ENCODE data around the gene STPG2.
"Not testable (repeated sequence)": the region's sequence is repeated elsewhere in the genome, so short reads cannot be mapped to it uniquely, and the experiment has no call there.

Gene STPG2

GRCh38 chr4:97558204-97558778, 585.0 kb downstream of the STPG2 start:
- H3K4me3 Mint-ChIP-seq: no peak overlapping the region
- DNase-seq (ENCODE audit: low spot score in 2 of 2) (no peak), ATAC-seq (ENCODE audit: low read depth) (no peak)
- H3K27ac Mint-ChIP-seq: no peak overlapping the region
- H3K9me3 Mint-ChIP-seq: peaks cover 4% of the 10 kb centered on the region
- no peaks in the 10 kb centered on the region for H3K4me1 Mint-ChIP-seq
- H3K27me3 Mint-ChIP-seq: no peaks in the 10 kb centered on the region
- no peaks in the 10 kb centered on the region for H3K36me3 Mint-ChIP-seq

GRCh38 chr4:97550637-97551036, 592.6 kb downstream of the STPG2 start:
- not testable (repeated sequence) for H3K9me3 Mint-ChIP-seq; DNase-seq (ENCODE audit: low spot score in 2 of 2); H3K36me3 Mint-ChIP-seq; H3K27ac Mint-ChIP-seq; H3K4me3 Mint-ChIP-seq; ATAC-seq (ENCODE audit: low read depth); H3K4me1 Mint-ChIP-seq; H3K27me3 Mint-ChIP-seq

- no peaks in the 10 kb centered on the region for H3K27me3 Mint-ChIP-seq
- H3K36me3 Mint-ChIP-seq: no peaks in the 10 kb centered on the region
- H3K4me3 Mint-ChIP-seq: no peak overlapping the region
- DNase-seq (ENCODE audit: low spot score in 2 of 2) (no peak), ATAC-seq (ENCODE audit: low read depth) (no peak)
- no peak overlapping the region for H3K27ac Mint-ChIP-seq
- no peaks in the 10 kb centered on the region for H3K4me1 Mint-ChIP-seq
- H3K9me3 Mint-ChIP-seq: peaks cover 3% of the 10 kb centered on the region
These were observed 594.2 kb downstream of the STPG2 start for GRCh38 chr4:97548943-97549583.

GRCh38 chr4:97548186-97548585, 595.1 kb downstream of the STPG2 start:
- DNase-seq (ENCODE audit: low spot score in 2 of 2): no peak
- H3K36me3 Mint-ChIP-seq: no peaks in the 10 kb centered on the region
- peaks cover 3% of the 10 kb centered on the region for H3K9me3 Mint-ChIP-seq
- no peaks in the 10 kb centered on the region for H3K27me3 Mint-ChIP-seq
- H3K27ac Mint-ChIP-seq: no peak overlapping the region
- no peak for ATAC-seq (ENCODE audit: low read depth)
- H3K4me3 Mint-ChIP-seq: no peak overlapping the region
- no peaks in the 10 kb centered on the region for H3K4me1 Mint-ChIP-seq

- no peaks in the 10 kb centered on the region for H3K27me3 Mint-ChIP-seq
- no peaks in the 10 kb centered on the region for H3K4me1 Mint-ChIP-seq
- no peaks in the 10 kb centered on the region for H3K9me3 Mint-ChIP-seq
- no peak overlapping the region for H3K27ac Mint-ChIP-seq
- ATAC-seq (ENCODE audit: low read depth) (no peak), DNase-seq (ENCODE audit: low spot score in 2 of 2) (no peak)
- H3K4me3 Mint-ChIP-seq: no peak overlapping the region
- H3K36me3 Mint-ChIP-seq: no peaks in the 10 kb centered on the region
These were observed 611.9 kb downstream of the STPG2 start for GRCh38 chr4:97531351-97531750.

DNA sequence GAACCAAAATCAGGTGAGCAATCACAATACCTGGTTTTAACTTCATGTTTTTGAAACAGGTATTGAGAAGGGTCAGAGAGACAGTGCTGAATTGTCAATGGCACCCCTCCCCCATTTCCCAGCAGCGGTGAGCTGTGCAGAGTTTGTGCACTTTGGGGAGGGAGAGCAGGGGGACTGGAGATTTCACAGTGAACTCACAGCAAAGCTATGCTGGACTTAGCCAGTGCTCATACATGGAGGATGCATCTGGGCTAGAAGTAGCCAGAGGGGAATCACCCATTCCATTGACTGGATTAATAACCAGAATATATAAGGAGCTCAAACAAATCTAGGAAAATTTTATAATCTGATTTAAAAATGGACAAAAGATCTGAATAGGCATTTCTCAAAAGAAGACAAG, 612.6 kb downstream of the STPG2 start:
- no peaks in the 10 kb centered on the region for H3K36me3 Mint-ChIP-seq
- no peaks in the 10 kb centered on the region for H3K9me3 Mint-ChIP-seq
- no peak overlapping the region for H3K4me3 Mint-ChIP-seq
- H3K27me3 Mint-ChIP-seq: no peaks in the 10 kb centered on the region
- H3K4me1 Mint-ChIP-seq: no peaks in the 10 kb centered on the region
- DNase-seq (ENCODE audit: low spot score in 2 of 2): no peak
- no peak overlapping the region for H3K27ac Mint-ChIP-seq
- ATAC-seq (ENCODE audit: low read depth): no peak

GRCh38 chr4:97525236-97525635, 618.0 kb downstream of the STPG2 start:
- H3K36me3 Mint-ChIP-seq: no peaks in the 10 kb centered on the region
- H3K27ac Mint-ChIP-seq: no peak overlapping the region
- H3K4me1 Mint-ChIP-seq: no peaks in the 10 kb centered on the region
- H3K4me3 Mint-ChIP-seq: no peak overlapping the region
- no peaks in the 10 kb centered on the region for H3K27me3 Mint-ChIP-seq
- ATAC-seq (ENCODE audit: low read depth) (no peak), DNase-seq (ENCODE audit: low spot score in 2 of 2) (no peak)
- no peaks in the 10 kb centered on the region for H3K9me3 Mint-ChIP-seq

- no peaks in the 10 kb centered on the region for H3K4me1 Mint-ChIP-seq
- H3K27me3 Mint-ChIP-seq: no peaks in the 10 kb centered on the region
- H3K4me3 Mint-ChIP-seq: no peak overlapping the region
- H3K36me3 Mint-ChIP-seq: no peaks in the 10 kb centered on the region
- H3K9me3 Mint-ChIP-seq: peaks cover 1% of the 10 kb centered on the region
- no peak overlapping the region for H3K27ac Mint-ChIP-seq
- ATAC-seq (ENCODE audit: low read depth) (no peak), DNase-seq (ENCODE audit: low spot score in 2 of 2) (no peak)
These were observed 625.3 kb downstream of the STPG2 start for GRCh38 chr4:97517939-97518338.

DNA sequence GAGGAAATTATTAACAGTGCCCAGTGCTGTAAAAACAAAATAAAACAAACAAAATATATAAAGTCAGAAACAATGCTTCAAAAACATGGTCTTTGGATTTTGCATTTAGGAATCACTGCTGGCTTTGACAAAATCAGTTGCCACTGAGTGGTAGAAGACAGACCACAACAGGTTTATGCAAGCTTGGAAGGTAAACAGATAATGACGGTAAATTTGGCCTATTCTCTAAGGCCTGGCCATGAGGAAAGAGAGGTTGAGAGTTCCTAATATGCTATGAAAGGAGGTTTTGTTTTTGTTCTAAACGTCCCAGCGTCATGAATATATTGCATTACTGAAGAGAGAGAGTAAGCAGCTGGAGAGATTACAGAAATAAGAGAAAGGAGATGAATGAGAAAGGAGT, 629.4 kb downstream of the STPG2 start:
- Mint-ChIP-seq H3K36me3 (no peaks in the 10 kb centered on the region), H3K27me3 (no peaks in the 10 kb centered on the region), H3K4me1 (no peaks in the 10 kb centered on the region), H3K9me3 (peaks cover 2% of the 10 kb centered on the region), H3K4me3 (no peak overlapping the region), H3K27ac (no peak overlapping the region)
- DNase-seq (ENCODE audit: low spot score in 2 of 2) (no peak), ATAC-seq (ENCODE audit: low read depth) (no peak)

Measured in memory B cell (primary cell).